ENCODE data around the gene WEE1. TPM values are rescaled to one million over a fixed set of nuclear protein-coding genes. Genes with fewer than 3 reads are reported as not detected.

WEE1 gene
- total RNA-seq, 1 donor from 2014 or later: 50.7 TPM

DNA sequence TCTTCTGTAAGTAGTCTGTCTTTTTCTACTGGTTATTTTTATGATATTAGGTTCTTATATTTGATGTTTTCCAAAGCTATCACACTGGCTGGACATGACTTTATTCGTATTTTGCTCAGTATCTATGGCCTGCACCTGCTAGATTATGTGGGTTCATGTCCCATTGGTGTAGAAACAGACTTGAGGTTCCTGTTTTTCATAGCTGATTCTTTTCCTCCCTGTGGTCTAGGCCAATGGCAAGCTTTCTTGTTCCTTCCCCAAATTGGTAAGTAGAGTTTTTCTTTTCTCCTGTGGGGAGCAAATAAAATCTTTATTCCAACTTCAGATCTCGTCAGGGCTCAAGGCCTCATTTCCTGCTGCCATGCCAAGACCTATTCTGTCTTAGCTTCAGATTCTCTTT, 60.2 kb downstream of the WEE1 start:
- no peak for DNase-seq (ENCODE audit: low read depth)
- Histone ChIP-seq H3K27ac (ENCODE audit: low read depth, low read length) (no peak overlapping the region), H3K36me3 (ENCODE audit: insufficient read depth, low read length) (no peaks in the 10 kb centered on the region), H3K4me2 (ENCODE audit: low read length) (no peak overlapping the region), H3K79me2 (ENCODE audit: insufficient read depth, low read length) (no peaks in the 10 kb centered on the region), H3K4me3 (ENCODE audit: insufficient read depth, low read depth, low read length) (no peak overlapping the region), H3K9ac (ENCODE audit: low read length) (no peak overlapping the region), H2AFZ (ENCODE audit: low read depth, low read length) (no peak overlapping the region), H3K9me3 (ENCODE audit: insufficient read depth, low read depth, low read length) (no peaks in the 10 kb centered on the region), H3K27me3 (ENCODE audit: insufficient read depth, low read length) (no peaks in the 10 kb centered on the region), H3K4me1 (ENCODE audit: insufficient read depth, low read length) (no peaks in the 10 kb centered on the region), H4K20me1 (ENCODE audit: insufficient read depth, low read length) (no peaks in the 10 kb centered on the region)
- Mint-ChIP-seq H3K36me3 (ENCODE audit: low read depth, unreplicated experiment) (no peaks in the 10 kb centered on the region), H3K9me3 (ENCODE audit: unreplicated experiment) (no peaks in the 10 kb centered on the region), H3K4me3 (ENCODE audit: unreplicated experiment) (no peak overlapping the region), H3K27me3 (ENCODE audit: low read depth, unreplicated experiment) (peaks cover 2% of the 10 kb centered on the region), H3K27ac (ENCODE audit: unreplicated experiment) (no peak overlapping the region), H3K4me1 (ENCODE audit: low read depth, unreplicated experiment) (no peaks in the 10 kb centered on the region)
- FAIRE-seq: no peak
- TF ChIP-seq, protein P1, sequence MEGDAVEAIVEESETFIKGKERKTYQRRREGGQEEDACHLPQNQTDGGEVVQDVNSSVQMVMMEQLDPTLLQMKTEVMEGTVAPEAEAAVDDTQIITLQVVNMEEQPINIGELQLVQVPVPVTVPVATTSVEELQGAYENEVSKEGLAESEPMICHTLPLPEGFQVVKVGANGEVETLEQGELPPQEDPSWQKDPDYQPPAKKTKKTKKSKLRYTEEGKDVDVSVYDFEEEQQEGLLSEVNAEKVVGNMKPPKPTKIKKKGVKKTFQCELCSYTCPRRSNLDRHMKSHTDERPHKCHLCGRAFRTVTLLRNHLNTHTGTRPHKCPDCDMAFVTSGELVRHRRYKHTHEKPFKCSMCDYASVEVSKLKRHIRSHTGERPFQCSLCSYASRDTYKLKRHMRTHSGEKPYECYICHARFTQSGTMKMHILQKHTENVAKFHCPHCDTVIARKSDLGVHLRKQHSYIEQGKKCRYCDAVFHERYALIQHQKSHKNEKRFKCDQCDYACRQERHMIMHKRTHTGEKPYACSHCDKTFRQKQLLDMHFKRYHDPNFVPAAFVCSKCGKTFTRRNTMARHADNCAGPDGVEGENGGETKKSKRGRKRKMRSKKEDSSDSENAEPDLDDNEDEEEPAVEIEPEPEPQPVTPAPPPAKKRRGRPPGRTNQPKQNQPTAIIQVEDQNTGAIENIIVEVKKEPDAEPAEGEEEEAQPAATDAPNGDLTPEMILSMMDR (IDR thresholded peaks at IDR 0.05; ENCODE audit: insufficient read depth, low read depth, low read length): no peak
- no peak for TF ChIP-seq EZH2 (IDR thresholded peaks at IDR 0.05; ENCODE audit: insufficient read depth, low read length)

DNA sequence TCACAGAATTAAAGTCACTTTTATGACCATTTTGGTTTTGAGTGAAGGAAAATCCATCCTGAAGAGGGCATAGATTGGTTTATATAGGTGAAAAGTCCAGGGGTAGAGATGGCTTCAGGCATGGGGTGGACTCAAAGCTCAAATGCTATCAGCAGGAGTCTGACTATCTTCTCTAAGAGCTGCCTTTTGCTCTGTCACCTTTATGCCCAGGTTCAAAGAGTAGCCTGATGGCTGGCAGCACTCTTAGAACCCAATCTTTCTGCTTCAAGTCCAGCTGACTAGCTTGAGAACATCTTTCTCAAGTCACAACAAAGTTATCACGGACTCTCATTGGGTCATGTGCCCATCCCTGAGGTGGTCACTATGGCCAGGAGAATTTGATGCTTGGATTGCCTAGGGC, 63.2 kb downstream of the WEE1 start:
- Histone ChIP-seq H3K4me2 (ENCODE audit: low read length) (no peak overlapping the region), H3K9ac (ENCODE audit: low read length) (no peak overlapping the region), H3K27me3 (ENCODE audit: insufficient read depth, low read length) (no peaks in the 10 kb centered on the region), H3K4me1 (ENCODE audit: insufficient read depth, low read length) (no peaks in the 10 kb centered on the region), H4K20me1 (ENCODE audit: insufficient read depth, low read length) (no peaks in the 10 kb centered on the region), H3K27ac (ENCODE audit: low read depth, low read length) (no peak overlapping the region), H3K9me3 (ENCODE audit: insufficient read depth, low read depth, low read length) (no peaks in the 10 kb centered on the region), H3K4me3 (ENCODE audit: insufficient read depth, low read depth, low read length) (no peak overlapping the region), H3K36me3 (ENCODE audit: insufficient read depth, low read length) (no peaks in the 10 kb centered on the region), H3K79me2 (ENCODE audit: insufficient read depth, low read length) (no peaks in the 10 kb centered on the region), H2AFZ (ENCODE audit: low read depth, low read length) (no peak overlapping the region)
- no peak for TF ChIP-seq EZH2 (IDR thresholded peaks at IDR 0.05; ENCODE audit: insufficient read depth, low read length)
- TF ChIP-seq, protein P1 (IDR thresholded peaks at IDR 0.05; ENCODE audit: insufficient read depth, low read depth, low read length): no peak
- FAIRE-seq (no peak), DNase-seq (ENCODE audit: low read depth) (no peak)
- peaks cover 5% of the 10 kb centered on the region for H3K27me3 Mint-ChIP-seq (ENCODE audit: low read depth, unreplicated experiment)
- H3K4me3 Mint-ChIP-seq (ENCODE audit: unreplicated experiment): no peak overlapping the region
- H3K4me1 Mint-ChIP-seq (ENCODE audit: low read depth, unreplicated experiment): no peaks in the 10 kb centered on the region
- H3K27ac Mint-ChIP-seq (ENCODE audit: unreplicated experiment): peak overlapping the region; percentile 26
- H3K9me3 Mint-ChIP-seq (ENCODE audit: unreplicated experiment): peaks cover 2% of the 10 kb centered on the region
- H3K36me3 Mint-ChIP-seq (ENCODE audit: low read depth, unreplicated experiment): peaks cover 2% of the 10 kb centered on the region

DNA sequence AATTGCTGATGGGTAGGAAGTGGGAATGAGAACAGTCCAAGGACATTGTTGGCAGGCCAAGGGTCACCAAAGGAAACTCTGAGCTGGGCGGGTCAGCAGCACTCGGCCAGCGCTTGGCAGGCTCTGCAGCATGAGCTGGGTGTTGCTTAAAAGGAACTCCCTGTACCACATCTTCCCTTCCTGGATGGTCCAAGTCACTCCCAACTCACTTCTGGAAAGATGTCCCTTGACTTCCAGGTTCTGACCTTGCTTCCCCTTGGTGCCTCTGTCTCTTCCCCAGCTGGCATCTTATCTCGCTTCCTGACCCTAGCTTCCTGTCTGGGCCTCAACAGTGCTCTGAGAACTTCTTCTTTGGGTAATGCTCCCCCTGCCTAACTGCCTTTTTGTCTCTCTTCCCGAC, 65.6 kb downstream of the WEE1 start:
- H3K4me1 Mint-ChIP-seq (ENCODE audit: low read depth, unreplicated experiment): no peaks in the 10 kb centered on the region
- no peaks in the 10 kb centered on the region for H4K20me1 ChIP-seq (ENCODE audit: insufficient read depth, low read length)

More for the DNA sequence above, 65.6 kb downstream of the WEE1 start:
- Mint-ChIP-seq H3K27me3 (ENCODE audit: low read depth, unreplicated experiment) (peaks cover 5% of the 10 kb centered on the region), H3K27ac (ENCODE audit: unreplicated experiment) (peak overlapping the region; percentile 20), H3K36me3 (ENCODE audit: low read depth, unreplicated experiment) (peaks cover 2% of the 10 kb centered on the region), H3K4me3 (ENCODE audit: unreplicated experiment) (no peak overlapping the region), H3K9me3 (ENCODE audit: unreplicated experiment) (peaks cover 2% of the 10 kb centered on the region)
- Histone ChIP-seq H2AFZ (ENCODE audit: low read depth, low read length) (no peak overlapping the region), H3K4me3 (ENCODE audit: insufficient read depth, low read depth, low read length) (no peak overlapping the region), H3K27me3 (ENCODE audit: insufficient read depth, low read length) (no peaks in the 10 kb centered on the region), H3K36me3 (ENCODE audit: insufficient read depth, low read length) (no peaks in the 10 kb centered on the region), H3K9ac (ENCODE audit: low read length) (no peak overlapping the region), H3K27ac (ENCODE audit: low read depth, low read length) (no peak overlapping the region), H3K4me1 (ENCODE audit: insufficient read depth, low read length) (no peaks in the 10 kb centered on the region), H3K4me2 (ENCODE audit: low read length) (no peak overlapping the region), H3K79me2 (ENCODE audit: insufficient read depth, low read length) (no peaks in the 10 kb centered on the region), H3K9me3 (ENCODE audit: insufficient read depth, low read depth, low read length) (no peaks in the 10 kb centered on the region)
- no peak for FAIRE-seq
- TF ChIP-seq EZH2 (IDR thresholded peaks at IDR 0.05; ENCODE audit: insufficient read depth, low read length): no peak
- TF ChIP-seq, protein P1 (IDR thresholded peaks at IDR 0.05; ENCODE audit: insufficient read depth, low read depth, low read length): no peak
- no peak for DNase-seq (ENCODE audit: low read depth)

Other genes with a start within 250 kb of the WEE1 start
- 142 and 158 TPM in 2 replicates for gene IPO7, start 189.0 kb upstream of the WEE1 start, total RNA-seq
- gene ZNF143, start 112.7 kb upstream of the WEE1 start, total RNA-seq: 20.9 and 28.3 TPM in 2 replicates
- 28.6 and 33.7 TPM in 2 replicates for gene SWAP70, start 90.4 kb downstream of the WEE1 start, total RNA-seq